ENCODE data around the gene ZSWIM1.
A peak's percentile ranks its signal among the peaks of the same experiment; 100 is the strongest.

The ZSWIM1 gene

GRCh38 chr20:45860560-45861220 is 20.3 kb upstream of the ZSWIM1 start:
- no peak for TF ChIP-seq MAX (IDR thresholded peaks at IDR 0.05)

- TF ChIP-seq EP300 (IDR thresholded peaks at IDR 0.05; ENCODE audit: borderline replicate concordance): no peak
- TF ChIP-seq NFIC (IDR thresholded peaks at IDR 0.05): peak; percentile 55; the same call in 1 of the 2 replicates
These were observed 19.6 kb upstream of the ZSWIM1 start for GRCh38 chr20:45861221-45862075.

GRCh38 chr20:45863543-45864470 is 17.2 kb upstream of the ZSWIM1 start:
- TF ChIP-seq USF1 (IDR thresholded peaks at IDR 0.05): no peak
- no peak for TF ChIP-seq FOXM1 (IDR thresholded peaks at IDR 0.05; ENCODE audit: borderline replicate concordance, low read depth)
- no peak for TF ChIP-seq RAD21 (IDR thresholded peaks at IDR 0.05; ENCODE audit: low read depth)
- TF ChIP-seq YY1 (IDR thresholded peaks at IDR 0.05; ENCODE audit: low read depth): no peak
- no peak for TF ChIP-seq EGR1 (IDR thresholded peaks at IDR 0.05)
- no peak for TF ChIP-seq REST (IDR thresholded peaks at IDR 0.05; ENCODE audit: low read depth)
- TF ChIP-seq CEBPB (IDR thresholded peaks at IDR 0.05): no peak

- no peak for TF ChIP-seq CEBPB (IDR thresholded peaks at IDR 0.05)
- no peak for TF ChIP-seq EGR1 (IDR thresholded peaks at IDR 0.05)
- no peak for TF ChIP-seq MAX (IDR thresholded peaks at IDR 0.05)
- TF ChIP-seq TCF12 (IDR thresholded peaks at IDR 0.05; ENCODE audit: low read depth): no peak
- TF ChIP-seq EP300 (IDR thresholded peaks at IDR 0.05; ENCODE audit: borderline replicate concordance): no peak
- TF ChIP-seq USF1 (IDR thresholded peaks at IDR 0.05): no peak
- no peak for TF ChIP-seq TAF1 (IDR thresholded peaks at IDR 0.05; ENCODE audit: low read depth)
- TF ChIP-seq ZBTB7A (IDR thresholded peaks at IDR 0.05; ENCODE audit: low read depth): no peak
- no peak for TF ChIP-seq NFIC (IDR thresholded peaks at IDR 0.05)
- TF ChIP-seq REST (IDR thresholded peaks at IDR 0.05; ENCODE audit: low read depth): no peak
- no peak for TF ChIP-seq CREB1 (IDR thresholded peaks at IDR 0.05; ENCODE audit: low read depth)
These were observed 14.6 kb upstream of the ZSWIM1 start for GRCh38 chr20:45866454-45866853.

- no peak for TF ChIP-seq EP300 (IDR thresholded peaks at IDR 0.05; ENCODE audit: borderline replicate concordance)
- no peak for TF ChIP-seq CEBPB (IDR thresholded peaks at IDR 0.05)
- no peak for TF ChIP-seq TEAD4 (IDR thresholded peaks at IDR 0.05)
- no peak for TF ChIP-seq FOXM1 (IDR thresholded peaks at IDR 0.05; ENCODE audit: borderline replicate concordance, low read depth)
- TF ChIP-seq USF1 (IDR thresholded peaks at IDR 0.05): no peak
- no peak for TF ChIP-seq YY1 (IDR thresholded peaks at IDR 0.05; ENCODE audit: low read depth)
- no peak for TF ChIP-seq EGR1 (IDR thresholded peaks at IDR 0.05)
- TF ChIP-seq REST (IDR thresholded peaks at IDR 0.05; ENCODE audit: low read depth): no peak
- TF ChIP-seq NFIC (IDR thresholded peaks at IDR 0.05): no peak
- no peak for TF ChIP-seq TCF12 (IDR thresholded peaks at IDR 0.05; ENCODE audit: low read depth)
- no peak for TF ChIP-seq ZBTB7A (IDR thresholded peaks at IDR 0.05; ENCODE audit: low read depth)
- no peak for TF ChIP-seq RAD21 (IDR thresholded peaks at IDR 0.05; ENCODE audit: low read depth)
- no peak for TF ChIP-seq CREB1 (IDR thresholded peaks at IDR 0.05; ENCODE audit: low read depth)
- no peak for TF ChIP-seq TAF1 (IDR thresholded peaks at IDR 0.05; ENCODE audit: low read depth)
- TF ChIP-seq MAX (IDR thresholded peaks at IDR 0.05): no peak
These were observed 13.8 kb upstream of the ZSWIM1 start for GRCh38 chr20:45867136-45867818.
